ENCODE data around the gene HMGCLL1.

DNA sequence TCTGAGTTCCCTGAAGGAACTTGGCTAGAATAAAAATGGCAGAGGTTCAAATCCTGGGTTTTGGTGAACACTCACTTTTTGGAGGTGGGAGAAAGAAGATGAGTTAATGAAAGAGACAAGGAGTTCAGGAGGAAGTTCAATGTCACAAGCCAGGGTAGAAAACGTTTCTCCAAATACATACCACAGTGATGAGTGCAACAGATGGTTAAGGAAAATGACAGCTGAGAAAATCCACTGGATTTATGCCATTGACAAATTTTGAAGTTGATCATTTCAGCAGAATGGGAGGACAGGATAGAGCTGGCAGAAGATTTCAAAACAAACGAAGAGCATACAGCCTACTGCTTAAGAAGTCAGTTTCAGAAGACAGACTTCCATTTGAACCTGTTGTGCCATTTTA, 129.0 kb downstream of the HMGCLL1 start:
- TF ChIP-seq ATF1 (CRISPR knock-in tag; IDR thresholded peaks at IDR 0.05) (no peak), NR2C2 (CRISPR knock-in tag; IDR thresholded peaks at IDR 0.05) (no peak), ZNF317 (CRISPR knock-in tag; IDR thresholded peaks at IDR 0.05; ENCODE audit: borderline replicate concordance, low read depth) (no peak), CREB1 (CRISPR knock-in tag; IDR thresholded peaks at IDR 0.05) (no peak), CTCF (IDR thresholded peaks at IDR 0.05) (no peak), RORB (CRISPR knock-in tag; IDR thresholded peaks at IDR 0.05) (no peak), ATF2 (CRISPR knock-in tag; IDR thresholded peaks at IDR 0.05; ENCODE audit: borderline replicate concordance, low read depth) (no peak)
- TF ChIP-seq, protein P1, sequence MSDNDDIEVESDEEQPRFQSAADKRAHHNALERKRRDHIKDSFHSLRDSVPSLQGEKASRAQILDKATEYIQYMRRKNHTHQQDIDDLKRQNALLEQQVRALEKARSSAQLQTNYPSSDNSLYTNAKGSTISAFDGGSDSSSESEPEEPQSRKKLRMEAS (CRISPR knock-in tag; IDR thresholded peaks at IDR 0.05): no peak
- TF ChIP-seq, protein P2, sequence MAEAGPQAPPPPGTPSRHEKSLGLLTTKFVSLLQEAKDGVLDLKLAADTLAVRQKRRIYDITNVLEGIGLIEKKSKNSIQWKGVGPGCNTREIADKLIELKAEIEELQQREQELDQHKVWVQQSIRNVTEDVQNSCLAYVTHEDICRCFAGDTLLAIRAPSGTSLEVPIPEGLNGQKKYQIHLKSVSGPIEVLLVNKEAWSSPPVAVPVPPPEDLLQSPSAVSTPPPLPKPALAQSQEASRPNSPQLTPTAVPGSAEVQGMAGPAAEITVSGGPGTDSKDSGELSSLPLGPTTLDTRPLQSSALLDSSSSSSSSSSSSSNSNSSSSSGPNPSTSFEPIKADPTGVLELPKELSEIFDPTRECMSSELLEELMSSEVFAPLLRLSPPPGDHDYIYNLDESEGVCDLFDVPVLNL (CRISPR knock-in tag; IDR thresholded peaks at IDR 0.05; ENCODE audit: borderline replicate concordance, low read depth): no peak

Data from WTC11 (cell line).